GM12891 (cell line): ENCODE measurements around the gene SCGB2A2.

Source experiments
- POLR2A ChIP-seq: IDR thresholded peaks from 2 replicates; pipeline ENCODE4 v1.6.1; 2011; ENCODE audit warnings: low read depth, low read length, control low read depth
- POLR2AphosphoS5 ChIP-seq: IDR thresholded peaks from 2 replicates; pipeline ENCODE4 v1.6.1; 2011; ENCODE audit warnings: low read depth, low read length, control low read depth
- SPI1 ChIP-seq: IDR thresholded peaks from 2 replicates; pipeline ENCODE4 v1.6.1; 2011; ENCODE audit warnings: low read depth, low read length, control low read depth
- TAF1 ChIP-seq: IDR thresholded peaks from 2 replicates; pipeline ENCODE4 v1.6.1; 2011; ENCODE audit warnings: low read depth, low read length, control low read depth

DNA sequence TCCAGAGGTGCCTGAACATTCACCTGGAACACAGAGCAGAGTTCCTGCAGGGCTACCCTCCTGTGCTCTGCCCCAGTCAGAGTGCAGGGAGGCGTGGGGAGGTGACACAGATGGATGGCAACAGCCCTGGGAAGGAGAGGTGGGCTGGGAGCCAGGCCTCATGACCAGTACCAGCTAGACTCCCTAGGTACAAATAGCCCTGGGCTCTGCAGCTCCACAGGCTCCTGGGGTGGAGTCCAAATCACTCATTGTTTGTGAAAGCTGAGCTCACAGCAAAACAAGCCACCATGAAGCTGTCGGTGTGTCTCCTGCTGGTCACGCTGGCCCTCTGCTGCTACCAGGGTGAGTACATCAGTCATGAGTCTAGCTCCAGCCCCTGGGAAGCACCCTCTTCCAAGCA is 27.9 kb upstream of the SCGB2A2 start, which contains the start of gene SCGB1D2:
- TF ChIP-seq TAF1: no peak
- no peak for TF ChIP-seq POLR2AphosphoS5
- TF ChIP-seq POLR2A: no peak
- TF ChIP-seq SPI1: no peak
